Stimulated activated CD8-positive, alpha-beta memory T cell treated with anti-CD3 and anti-CD28 coated beads, Interleukin-4, amount 100 ng/mL, for 48 hours (primary cell): ENCODE data around the gene RUNX3.
A peak's percentile ranks its signal among the peaks of the same experiment; 100 is the strongest.
"Not testable (repeated sequence)": the region's sequence is repeated elsewhere in the genome, so short reads cannot be mapped to it uniquely, and the experiment has no call there.

Experiments used
- DNase-seq: peaks from one replicate; pipeline ENCODE4 v3.0.0-alpha.2; 2020

RUNX3 gene

GRCh38 chr1:24930260-24931145 lies at the start of gene RUNX3:
Gene RUNX3, minus strand, starts transcription at chr1:24930276. Its CDS starts 408 bp downstream, at chr1:24929868.
- DNase-seq, result peak; percentile 92

- not testable (repeated sequence) for DNase-seq
These were observed 49.2 kb upstream of the RUNX3 start for GRCh38 chr1:24979232-24979631.

- DNase-seq, result no peak
These were observed 48.4 kb upstream of the RUNX3 start for GRCh38 chr1:24978383-24979032.

- DNase-seq, result no peak
These were observed 45.3 kb upstream of the RUNX3 start for GRCh38 chr1:24975391-24975790.

- no peak for DNase-seq
These were observed 43.2 kb upstream of the RUNX3 start for GRCh38 chr1:24973315-24973714.

GRCh38 chr1:24972915-24973242 lies 42.8 kb upstream of the RUNX3 start:
- no peak for DNase-seq

- DNase-seq, result no peak
These were observed 42.3 kb upstream of the RUNX3 start for GRCh38 chr1:24972221-24972914.

- DNase-seq, result no peak
These were observed 41.1 kb upstream of the RUNX3 start for GRCh38 chr1:24970926-24971875.

GRCh38 chr1:24970399-24970753 lies 40.3 kb upstream of the RUNX3 start:
- DNase-seq, result no peak

- no peak for DNase-seq
These were observed 39.7 kb upstream of the RUNX3 start for GRCh38 chr1:24969596-24970398.

- no peak for DNase-seq
These were observed 39.0 kb upstream of the RUNX3 start for GRCh38 chr1:24968941-24969585.

GRCh38 chr1:24967962-24968361 lies 37.9 kb upstream of the RUNX3 start:
- no peak for DNase-seq

- no peak for DNase-seq
These were observed 37.5 kb upstream of the RUNX3 start for GRCh38 chr1:24967555-24967954.

GRCh38 chr1:24966724-24967346 lies 36.8 kb upstream of the RUNX3 start:
- peak; percentile 92 for DNase-seq

- peak; percentile 75 for DNase-seq
These were observed 36.1 kb upstream of the RUNX3 start for GRCh38 chr1:24966121-24966723.

GRCh38 chr1:24965571-24965930 lies 35.5 kb upstream of the RUNX3 start:
- DNase-seq, result no peak

- peak; percentile 96 for DNase-seq
These were observed 34.9 kb upstream of the RUNX3 start for GRCh38 chr1:24964811-24965570.

- DNase-seq, result no peak
These were observed 34.0 kb upstream of the RUNX3 start for GRCh38 chr1:24963943-24964693.
